DMS153 treated with DMSO at 0.1 percent for 48 hours (cell line): ENCODE measurements around the gene ATP8B4.

Experiments
- DNase-seq: peaks from one replicate; lab custom pipeline; 2025; ENCODE audit not compliant: unreplicated experiment; lab: John Stamatoyannopoulos, UW

The ATP8B4 gene

GRCh38 chr15:49901996-49902684 is 216.9 kb downstream of the ATP8B4 start:
- no peak for DNase-seq

GRCh38 chr15:49901321-49901720 is 217.7 kb downstream of the ATP8B4 start:
- no peak for DNase-seq

GRCh38 chr15:49900903-49901235 is 218.2 kb downstream of the ATP8B4 start:
- no peak for DNase-seq

- no peak for DNase-seq
These were observed 218.8 kb downstream of the ATP8B4 start for GRCh38 chr15:49900006-49900902.

GRCh38 chr15:49898575-49899283 is 220.3 kb downstream of the ATP8B4 start:
- no peak for DNase-seq

- no peak for DNase-seq
These were observed 220.9 kb downstream of the ATP8B4 start for GRCh38 chr15:49898097-49898496.

- DNase-seq: no peak
These were observed 223.4 kb downstream of the ATP8B4 start for GRCh38 chr15:49895347-49896223.

- DNase-seq: no peak
These were observed 228.3 kb downstream of the ATP8B4 start for GRCh38 chr15:49890689-49891088.

GRCh38 chr15:49889536-49889935 is 229.5 kb downstream of the ATP8B4 start:
- DNase-seq: no peak

GRCh38 chr15:49888734-49889133 is 230.3 kb downstream of the ATP8B4 start:
- DNase-seq: no peak

GRCh38 chr15:49888323-49888693 is 230.7 kb downstream of the ATP8B4 start:
- DNase-seq: no peak

GRCh38 chr15:49887659-49888322 is 231.2 kb downstream of the ATP8B4 start:
- DNase-seq: no peak

- DNase-seq: no peak
These were observed 235.9 kb downstream of the ATP8B4 start for GRCh38 chr15:49883121-49883520.

GRCh38 chr15:49881866-49882265 is 237.2 kb downstream of the ATP8B4 start:
- no peak for DNase-seq

- no peak for DNase-seq
These were observed 237.6 kb downstream of the ATP8B4 start for GRCh38 chr15:49881433-49881832.

GRCh38 chr15:49877873-49878521 is 241.0 kb downstream of the ATP8B4 start:
- no peak for DNase-seq

GRCh38 chr15:49877117-49877872 is 241.7 kb downstream of the ATP8B4 start:
- DNase-seq: no peak

- no peak for DNase-seq
These were observed 242.5 kb downstream of the ATP8B4 start for GRCh38 chr15:49876401-49877038.

GRCh38 chr15:49875392-49875791 is 243.6 kb downstream of the ATP8B4 start:
- no peak for DNase-seq
